ENCODE measurements around the gene PLA2G4D. TPM values are rescaled to one million over a fixed set of nuclear protein-coding genes. Genes with fewer than 3 reads are reported as not detected.
A peak's percentile ranks its signal among the peaks of the same experiment; 100 is the strongest.

PLA2G4D gene
- total and polyA plus RNA-seq, 12 donors: not detected

- 93 to 96% methylated on average over 1 of the region's 1 CpG for WGBS, 2 donors
Measured at GRCh38 chr15:42082141-42082540, 12.2 kb downstream of the PLA2G4D start.

GRCh38 chr15:42080919-42081830 is 13.2 kb downstream of the PLA2G4D start:
- peaks cover 0 to 7% (median 0%) of the 10 kb centered on the region in 9 donors for H3K4me1 ChIP-seq
- H3K36me3 ChIP-seq: no peaks in the 10 kb centered on the region
- intact Hi-C loops (cut with DNase I): loop anchor here in 1 of 10 donors (5.0 kb wide), 1 partner anchor 56 kb away; no protein-coding TSS in a partner anchor
- DNase-seq (no peak), ATAC-seq (peak in 1 of 8 donors; percentile 23)
- H3K27ac ChIP-seq: no peak overlapping the region
- H3K9me3 ChIP-seq: no peaks in the 10 kb centered on the region
- TF ChIP-seq, protein P1, sequence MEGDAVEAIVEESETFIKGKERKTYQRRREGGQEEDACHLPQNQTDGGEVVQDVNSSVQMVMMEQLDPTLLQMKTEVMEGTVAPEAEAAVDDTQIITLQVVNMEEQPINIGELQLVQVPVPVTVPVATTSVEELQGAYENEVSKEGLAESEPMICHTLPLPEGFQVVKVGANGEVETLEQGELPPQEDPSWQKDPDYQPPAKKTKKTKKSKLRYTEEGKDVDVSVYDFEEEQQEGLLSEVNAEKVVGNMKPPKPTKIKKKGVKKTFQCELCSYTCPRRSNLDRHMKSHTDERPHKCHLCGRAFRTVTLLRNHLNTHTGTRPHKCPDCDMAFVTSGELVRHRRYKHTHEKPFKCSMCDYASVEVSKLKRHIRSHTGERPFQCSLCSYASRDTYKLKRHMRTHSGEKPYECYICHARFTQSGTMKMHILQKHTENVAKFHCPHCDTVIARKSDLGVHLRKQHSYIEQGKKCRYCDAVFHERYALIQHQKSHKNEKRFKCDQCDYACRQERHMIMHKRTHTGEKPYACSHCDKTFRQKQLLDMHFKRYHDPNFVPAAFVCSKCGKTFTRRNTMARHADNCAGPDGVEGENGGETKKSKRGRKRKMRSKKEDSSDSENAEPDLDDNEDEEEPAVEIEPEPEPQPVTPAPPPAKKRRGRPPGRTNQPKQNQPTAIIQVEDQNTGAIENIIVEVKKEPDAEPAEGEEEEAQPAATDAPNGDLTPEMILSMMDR (IDR thresholded peaks at IDR 0.05): no peak
- peaks cover 0 to 25% (median 5%) of the 10 kb centered on the region in 7 donors for H3K27me3 ChIP-seq
- H3K4me3 ChIP-seq: no peak overlapping the region
- WGBS, 2 donors: 76 to 83% methylated on average over 11 of the region's 11 CpGs

More at GRCh38 chr15:42082141-42082540, 12.2 kb downstream of the PLA2G4D start:
- no peak for DNase-seq
- Histone ChIP-seq H3K4me3 (no peak overlapping the region), H3K27me3 (peaks cover 0 to 25% (median 5%) of the 10 kb centered on the region in 7 donors), H3K27ac (no peak overlapping the region), H3K36me3 (no peaks in the 10 kb centered on the region), H3K4me1 (peaks cover 0 to 7% (median 0%) of the 10 kb centered on the region in 9 donors), H3K9me3 (no peaks in the 10 kb centered on the region)
- ATAC-seq: no peak
- intact Hi-C loops (cut with DNase I): loop anchor here in 1 of 10 donors (5.0 kb wide), 1 partner anchor 55 kb away; no protein-coding TSS in a partner anchor
- TF ChIP-seq, protein P1 (IDR thresholded peaks at IDR 0.05): no peak

GRCh38 chr15:42080186-42080918 is 14.0 kb downstream of the PLA2G4D start:
- H3K36me3 ChIP-seq: no peaks in the 10 kb centered on the region
- H3K27me3 ChIP-seq: peaks cover 0 to 25% (median 5%) of the 10 kb centered on the region in 7 donors
- H3K27ac ChIP-seq: no peak overlapping the region
- no peak for ATAC-seq
- no peaks in the 10 kb centered on the region for H3K9me3 ChIP-seq
- TF ChIP-seq, protein P1 (IDR thresholded peaks at IDR 0.05): no peak
- DNase-seq: no peak
- no peak overlapping the region for H3K4me3 ChIP-seq
- peaks cover 0 to 7% (median 0%) of the 10 kb centered on the region in 9 donors for H3K4me1 ChIP-seq
- intact Hi-C loops (cut with DNase I): loop anchor here in 1 of 10 donors (5.0 kb wide), 1 partner anchor 57 kb away; no protein-coding TSS in a partner anchor
- WGBS, 2 donors: 43 to 49% methylated on average over 18 of the region's 18 CpGs

DNA sequence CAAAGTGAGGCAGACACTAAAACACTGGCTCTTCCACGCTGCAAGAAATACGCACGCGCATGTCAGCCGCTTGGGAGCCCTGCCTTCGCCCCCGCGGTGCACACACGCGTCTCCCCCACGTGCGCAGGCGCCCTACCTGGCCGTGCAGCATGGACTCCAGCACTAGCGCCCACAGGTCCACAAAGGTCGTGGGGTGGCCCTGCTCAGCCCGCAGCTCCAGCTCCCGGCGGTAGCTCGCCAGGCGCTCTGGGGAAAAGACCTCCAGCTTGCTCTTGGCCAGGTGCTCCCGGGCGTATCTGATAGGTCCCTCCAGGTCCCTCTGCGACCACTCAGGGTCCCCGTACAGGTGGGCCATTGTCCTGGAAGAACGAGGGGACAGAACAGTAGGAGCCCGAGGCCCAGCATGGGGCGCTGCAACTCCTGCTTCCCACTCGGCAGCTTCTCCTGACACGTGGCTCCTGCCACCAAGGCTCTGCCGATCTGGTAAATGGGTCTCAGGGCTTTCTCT is 14.9 kb downstream of the PLA2G4D start:
- intact Hi-C loops (cut with DNase I): no loop called here
- TF ChIP-seq, protein P1 (IDR thresholded peaks at IDR 0.05): no peak

More for the DNA sequence above, 14.9 kb downstream of the PLA2G4D start:
- DNase-seq: no peak
- 78 to 81% methylated on average over 31 of the region's 31 CpGs for WGBS, 2 donors
- Histone ChIP-seq H3K27me3 (peaks cover 0 to 17% (median under 1%) of the 10 kb centered on the region in 7 donors), H3K36me3 (no peaks in the 10 kb centered on the region), H3K9me3 (no peaks in the 10 kb centered on the region), H3K4me3 (no peak overlapping the region), H3K4me1 (peaks cover 0 to 4% (median 0%) of the 10 kb centered on the region in 9 donors), H3K27ac (no peak overlapping the region)
- peak in 1 of 8 donors; percentile 25 for ATAC-seq

All from heart right ventricle (tissue), 16 donors.